Activated gamma-delta T cell (primary cell): ENCODE data around the gene MRGPRX2.

Experiments used
- DNase-seq: peaks from one replicate; lab custom pipeline; 2025; lab: John Stamatoyannopoulos, UW
- total RNA-seq, 2 donors: gene quantifications; one replicate each; lab custom pipeline; 2026; lab: John Stamatoyannopoulos, UW

MRGPRX2 gene
- total RNA-seq, result 0 reads per million in 2 donors

- DNase-seq, result no peak
Measured at GRCh38 chr11:19060629-19061028, at the start of gene MRGPRX2. MRGPRX2 (minus strand) TSS chr11:19060717; CDS start chr11:19056402, 4,315 bp downstream.

- DNase-seq, result no peak
Measured at GRCh38 chr11:19110295-19110694, 49.8 kb upstream of the MRGPRX2 start.

- DNase-seq, result no peak
Measured at GRCh38 chr11:19107125-19107524, 46.6 kb upstream of the MRGPRX2 start.

- no peak for DNase-seq
Measured at GRCh38 chr11:19105011-19105410, 44.5 kb upstream of the MRGPRX2 start.

- DNase-seq, result no peak
Measured at GRCh38 chr11:19102521-19102900, 42.0 kb upstream of the MRGPRX2 start.

GRCh38 chr11:19101796-19102520 lies 41.4 kb upstream of the MRGPRX2 start:
- DNase-seq, result no peak

GRCh38 chr11:19100885-19101284 lies 40.4 kb upstream of the MRGPRX2 start:
- no peak for DNase-seq

GRCh38 chr11:19099093-19099492 lies 38.6 kb upstream of the MRGPRX2 start:
- no peak for DNase-seq

GRCh38 chr11:19094859-19095258 lies 34.3 kb upstream of the MRGPRX2 start:
- DNase-seq, result no peak

- DNase-seq, result no peak
Measured at GRCh38 chr11:19093976-19094375, 33.5 kb upstream of the MRGPRX2 start.

- no peak for DNase-seq
Measured at GRCh38 chr11:19092850-19093249, 32.3 kb upstream of the MRGPRX2 start.

- no peak for DNase-seq
Measured at GRCh38 chr11:19092342-19092741, 31.8 kb upstream of the MRGPRX2 start.

GRCh38 chr11:19091366-19091765 lies 30.8 kb upstream of the MRGPRX2 start:
- DNase-seq, result no peak

- DNase-seq, result no peak
Measured at GRCh38 chr11:19089421-19089820, 28.9 kb upstream of the MRGPRX2 start.

- no peak for DNase-seq
Measured at GRCh38 chr11:19088791-19089190, 28.3 kb upstream of the MRGPRX2 start.

- no peak for DNase-seq
Measured at GRCh38 chr11:19087658-19088057, 27.1 kb upstream of the MRGPRX2 start.

- DNase-seq, result no peak
Measured at GRCh38 chr11:19084661-19085315, 24.3 kb upstream of the MRGPRX2 start.

- no peak for DNase-seq
Measured at GRCh38 chr11:19083166-19083565, 22.6 kb upstream of the MRGPRX2 start.

GRCh38 chr11:19080579-19080993 lies 20.1 kb upstream of the MRGPRX2 start:
- DNase-seq, result no peak

GRCh38 chr11:19079643-19080440 lies 19.3 kb upstream of the MRGPRX2 start:
- DNase-seq, result no peak

- no peak for DNase-seq
Measured at GRCh38 chr11:19077965-19078364, 17.4 kb upstream of the MRGPRX2 start.

- DNase-seq, result no peak
Measured at GRCh38 chr11:19076744-19077589, 16.4 kb upstream of the MRGPRX2 start.
